Measurements from ENCODE around the gene NAGPA. TPM values are rescaled to one million over a fixed set of nuclear protein-coding genes. Genes with fewer than 3 reads are reported as not detected.

The NAGPA gene
- total RNA-seq, 1 donor: 40.2 TPM

DNA sequence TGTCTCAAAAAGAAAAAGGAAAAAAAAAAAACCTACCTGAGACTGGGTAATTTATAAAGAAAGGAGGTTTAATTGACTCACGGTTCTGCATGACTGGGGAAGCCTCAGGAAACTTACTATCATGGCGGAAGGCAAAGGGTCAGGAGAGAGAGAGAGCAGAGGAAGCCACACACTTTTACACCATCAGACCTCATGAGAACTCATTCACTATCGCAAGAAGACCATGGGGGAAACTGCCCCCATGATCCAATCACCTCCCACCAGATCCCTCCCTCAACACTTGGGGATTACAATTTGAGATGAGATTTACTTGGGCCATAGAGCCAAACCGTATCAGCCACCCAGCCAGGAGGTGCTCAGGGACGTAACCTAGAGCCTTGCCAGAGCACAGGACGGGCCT, 20.8 kb downstream of the NAGPA start:
- H3K9me3 ChIP-seq (ENCODE audit: low read depth, low read length): no peaks in the 10 kb centered on the region
- no peak for DNase-seq (ENCODE audit: insufficient read length, low spot score, missing footprints)
- H3K27me3 ChIP-seq (ENCODE audit: insufficient read depth, low read length): no peaks in the 10 kb centered on the region
- no peak for TF ChIP-seq CTCF (IDR thresholded peaks at IDR 0.05; ENCODE audit: extremely low read depth, low read depth, low read length)
- H4K20me1 ChIP-seq (ENCODE audit: insufficient read depth, low read length): no peaks in the 10 kb centered on the region
- H3K36me3 ChIP-seq (ENCODE audit: insufficient read depth, low read length): no peaks in the 10 kb centered on the region
- H3K4me1 ChIP-seq (ENCODE audit: insufficient read depth, low read length): no peaks in the 10 kb centered on the region
- H3K27ac ChIP-seq (ENCODE audit: low read depth, low read length): no peak overlapping the region
- no peak overlapping the region for H3K4me3 ChIP-seq (ENCODE audit: insufficient read depth, low read length)
- no peak overlapping the region for H2AFZ ChIP-seq (ENCODE audit: low read length)
- H3K79me2 ChIP-seq (ENCODE audit: insufficient read depth, low read length): no peaks in the 10 kb centered on the region
- no peak overlapping the region for H3K4me2 ChIP-seq (ENCODE audit: insufficient read depth, low read length)

DNA sequence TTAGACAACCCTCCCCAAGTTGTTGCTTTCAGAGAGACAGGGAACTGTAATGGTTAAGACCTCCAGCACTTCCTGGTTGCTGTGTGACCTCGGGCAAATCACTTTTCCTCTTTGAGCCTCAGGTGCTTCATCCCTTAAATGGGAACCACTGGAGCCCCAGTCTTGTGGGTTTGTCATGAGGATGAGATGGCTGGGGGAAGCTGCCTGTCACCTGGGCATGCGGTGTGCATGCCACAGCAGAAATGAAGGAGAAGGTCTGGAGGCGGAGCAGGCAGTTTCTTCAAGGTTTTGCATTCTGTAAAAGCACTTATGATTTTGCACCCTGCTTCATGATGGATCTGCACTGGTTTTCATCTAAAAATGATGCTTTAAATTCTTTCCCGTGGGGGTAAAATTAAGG, 22.1 kb downstream of the NAGPA start:
- Histone ChIP-seq H3K27me3 (ENCODE audit: insufficient read depth, low read length) (no peaks in the 10 kb centered on the region), H3K79me2 (ENCODE audit: insufficient read depth, low read length) (no peaks in the 10 kb centered on the region), H3K36me3 (ENCODE audit: insufficient read depth, low read length) (no peaks in the 10 kb centered on the region), H3K4me3 (ENCODE audit: insufficient read depth, low read length) (no peak overlapping the region), H4K20me1 (ENCODE audit: insufficient read depth, low read length) (no peaks in the 10 kb centered on the region), H3K4me1 (ENCODE audit: insufficient read depth, low read length) (no peaks in the 10 kb centered on the region), H3K27ac (ENCODE audit: low read depth, low read length) (no peak overlapping the region), H2AFZ (ENCODE audit: low read length) (no peak overlapping the region), H3K4me2 (ENCODE audit: insufficient read depth, low read length) (no peak overlapping the region), H3K9me3 (ENCODE audit: low read depth, low read length) (no peaks in the 10 kb centered on the region)
- peak; percentile 53 for DNase-seq (ENCODE audit: insufficient read length, low spot score, missing footprints)
- TF ChIP-seq CTCF (IDR thresholded peaks at IDR 0.05; ENCODE audit: extremely low read depth, low read depth, low read length): no peak

DNA sequence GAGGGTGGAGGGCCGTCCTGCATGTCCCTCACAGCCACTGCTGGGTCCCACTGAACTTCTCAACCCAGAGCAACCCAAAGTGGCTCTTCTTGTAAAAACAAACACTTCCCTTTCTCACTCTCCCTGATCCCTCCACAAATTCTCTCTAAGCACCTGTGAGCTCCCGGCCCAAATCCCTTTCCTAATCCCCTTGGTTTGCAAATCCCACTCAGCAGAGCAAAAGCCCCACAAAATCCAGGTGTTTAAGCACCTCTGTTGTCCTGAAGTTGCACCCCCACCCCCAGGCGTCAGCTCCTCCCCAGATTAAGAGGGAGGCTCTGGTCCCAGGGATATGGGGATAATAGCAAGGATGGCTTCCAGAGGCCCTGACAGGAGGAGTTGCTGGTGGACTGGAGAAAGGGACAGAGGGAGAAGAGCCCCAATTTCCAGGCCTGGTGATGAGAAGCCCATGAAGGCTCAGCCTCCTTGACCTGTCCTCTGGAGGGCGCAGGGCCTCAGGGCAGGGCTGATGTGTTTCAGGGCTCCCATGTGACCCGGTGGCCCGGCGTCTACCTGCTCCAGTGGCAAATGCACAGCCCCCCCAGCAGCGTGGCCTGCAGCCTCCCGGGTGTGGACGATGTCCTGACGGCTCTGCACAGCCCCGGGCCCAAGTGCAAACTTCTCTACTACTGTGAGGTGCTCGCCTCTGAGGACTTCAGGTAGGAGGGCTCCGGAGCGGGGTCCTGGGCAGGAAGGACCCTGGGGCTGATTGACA, 23.0 kb downstream of the NAGPA start:
- no peak for TF ChIP-seq CTCF (IDR thresholded peaks at IDR 0.05; ENCODE audit: extremely low read depth, low read depth, low read length)
- Histone ChIP-seq H3K27ac (ENCODE audit: low read depth, low read length) (no peak overlapping the region), H3K4me3 (ENCODE audit: insufficient read depth, low read length) (no peak overlapping the region), H2AFZ (ENCODE audit: low read length) (no peak overlapping the region), H3K27me3 (ENCODE audit: insufficient read depth, low read length) (no peaks in the 10 kb centered on the region), H3K79me2 (ENCODE audit: insufficient read depth, low read length) (no peaks in the 10 kb centered on the region), H3K9me3 (ENCODE audit: low read depth, low read length) (no peaks in the 10 kb centered on the region), H3K4me2 (ENCODE audit: insufficient read depth, low read length) (no peak overlapping the region), H3K36me3 (ENCODE audit: insufficient read depth, low read length) (no peaks in the 10 kb centered on the region), H4K20me1 (ENCODE audit: insufficient read depth, low read length) (no peaks in the 10 kb centered on the region), H3K4me1 (ENCODE audit: insufficient read depth, low read length) (no peaks in the 10 kb centered on the region)
- peak; percentile 68 for DNase-seq (ENCODE audit: insufficient read length, low spot score, missing footprints)

DNA sequence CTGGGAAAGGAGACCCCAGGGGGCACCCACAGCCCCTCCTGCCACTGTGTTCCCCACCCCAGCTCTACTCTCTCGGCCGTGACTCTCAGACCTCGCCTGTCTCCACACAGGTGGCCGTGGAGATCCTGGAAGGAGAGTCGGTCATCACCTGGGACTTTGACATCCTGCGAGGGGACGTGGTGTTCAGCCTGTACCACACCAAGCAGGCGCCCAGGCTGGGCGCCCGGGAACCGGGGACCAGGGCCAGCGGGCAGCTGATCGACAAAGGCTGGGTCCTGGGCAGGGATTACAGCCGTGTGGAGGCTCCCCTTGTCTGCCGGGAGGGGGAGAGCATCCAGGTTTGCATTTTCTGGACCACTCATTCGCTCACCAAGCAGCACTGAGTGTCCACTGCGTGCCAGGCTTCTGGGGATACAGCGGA, 25.4 kb downstream of the NAGPA start:
- DNase-seq (ENCODE audit: insufficient read length, low spot score, missing footprints): peak; percentile 63
- Histone ChIP-seq H3K4me2 (ENCODE audit: insufficient read depth, low read length) (no peak overlapping the region), H3K79me2 (ENCODE audit: insufficient read depth, low read length) (no peaks in the 10 kb centered on the region), H3K9me3 (ENCODE audit: low read depth, low read length) (no peaks in the 10 kb centered on the region), H3K4me3 (ENCODE audit: insufficient read depth, low read length) (no peak overlapping the region), H3K36me3 (ENCODE audit: insufficient read depth, low read length) (no peaks in the 10 kb centered on the region), H4K20me1 (ENCODE audit: insufficient read depth, low read length) (no peaks in the 10 kb centered on the region), H2AFZ (ENCODE audit: low read length) (no peak overlapping the region), H3K27me3 (ENCODE audit: insufficient read depth, low read length) (no peaks in the 10 kb centered on the region), H3K27ac (ENCODE audit: low read depth, low read length) (no peak overlapping the region), H3K4me1 (ENCODE audit: insufficient read depth, low read length) (no peaks in the 10 kb centered on the region)
- TF ChIP-seq CTCF (IDR thresholded peaks at IDR 0.05; ENCODE audit: extremely low read depth, low read depth, low read length): no peak
